22Rv1 (cell line): ENCODE data around the gene FERMT2.

Experiments used
- ZFX ChIP-seq: fragments of 450-650 bp; IDR thresholded peaks from 2 replicates; pipeline ENCODE4 v1.6.1; 2017; ENCODE audit warnings: antibody characterized with exemption, borderline replicate concordance
- TF ChIP-seq, protein P1 (sequence below): fragments of 450-650 bp; IDR thresholded peaks from 2 replicates; pipeline ENCODE4 v1.5.1; 2017; ENCODE audit warnings: mild to moderate bottlenecking

GRCh38 chr14:52922059-52922458, 28.8 kb downstream of the FERMT2 start:
- no peak for TF ChIP-seq ZFX
- TF ChIP-seq, protein P1, sequence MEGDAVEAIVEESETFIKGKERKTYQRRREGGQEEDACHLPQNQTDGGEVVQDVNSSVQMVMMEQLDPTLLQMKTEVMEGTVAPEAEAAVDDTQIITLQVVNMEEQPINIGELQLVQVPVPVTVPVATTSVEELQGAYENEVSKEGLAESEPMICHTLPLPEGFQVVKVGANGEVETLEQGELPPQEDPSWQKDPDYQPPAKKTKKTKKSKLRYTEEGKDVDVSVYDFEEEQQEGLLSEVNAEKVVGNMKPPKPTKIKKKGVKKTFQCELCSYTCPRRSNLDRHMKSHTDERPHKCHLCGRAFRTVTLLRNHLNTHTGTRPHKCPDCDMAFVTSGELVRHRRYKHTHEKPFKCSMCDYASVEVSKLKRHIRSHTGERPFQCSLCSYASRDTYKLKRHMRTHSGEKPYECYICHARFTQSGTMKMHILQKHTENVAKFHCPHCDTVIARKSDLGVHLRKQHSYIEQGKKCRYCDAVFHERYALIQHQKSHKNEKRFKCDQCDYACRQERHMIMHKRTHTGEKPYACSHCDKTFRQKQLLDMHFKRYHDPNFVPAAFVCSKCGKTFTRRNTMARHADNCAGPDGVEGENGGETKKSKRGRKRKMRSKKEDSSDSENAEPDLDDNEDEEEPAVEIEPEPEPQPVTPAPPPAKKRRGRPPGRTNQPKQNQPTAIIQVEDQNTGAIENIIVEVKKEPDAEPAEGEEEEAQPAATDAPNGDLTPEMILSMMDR = no peak
